SK-N-SH (cell line): Measurements from ENCODE around the gene RFX2. TPM values are rescaled to one million over a fixed set of nuclear protein-coding genes. Genes with fewer than 3 reads are reported as not detected.
A peak's percentile ranks its signal among the peaks of the same experiment; 100 is the strongest.

Experiments used
- CTCF ChIA-PET: fragments of 300-600, 350-600 bp; formaldehyde crosslinking; extraction: SDS; loops from one replicate; lab custom pipeline; 2021; lab: Yijun Ruan, JAX
- POLR2A ChIA-PET: fragments of 350-600 bp; sonication (Branson Sonifier 250); formaldehyde crosslinking; extraction: SDS; loops from one replicate; lab custom pipeline; 2020; ENCODE audit warnings: antibody characterized with exemption, inconsistent platforms; lab: Yijun Ruan, JAX
- DNase-seq: peaks from one replicate; pipeline ENCODE4 v3.0.0; 2012
- H2AFZ ChIP-seq: fragments of 200-600 bp; sonication (generic); 2 replicates; pipeline ENCODE4 v1.8.1; 2016; ENCODE audit warnings: antibody characterized with exemption, mild to moderate bottlenecking, low read depth
- H3F3A ChIP-seq: fragments of 200-600 bp; sonication (generic); replicated peaks from 2 replicates; pipeline ENCODE3; 2016; ENCODE audit warnings: antibody characterized with exemption, mild to moderate bottlenecking; ENCODE audit not compliant: insufficient read depth
- H3K27ac ChIP-seq, 2 experiments: fragments of 200-500 bp in 1 of 2; fragments of 200-600 bp in 1 of 2; sonication (Bioruptor generic) in 1 of 2; sonication (generic), shearing (Covaris generic) in 1 of 2; 2 replicates each; pipeline versions ENCODE4 v1.5.1 to v1.6.1; 2014 to 2016; ENCODE audit warnings: low read depth in 2 of 2, inconsistent platforms in 1 of 2, low read length in 1 of 2, mild to moderate bottlenecking in 1 of 2, mixed read lengths in 1 of 2
- H3K27me3 ChIP-seq: fragments of 200-600 bp; sonication (generic), shearing (Covaris generic); 2 replicates; pipeline ENCODE4 v1.6.1; 2016; ENCODE audit warnings: mixed run types; ENCODE audit not compliant: insufficient read depth
- H3K36me3 ChIP-seq, 2 experiments: fragments of 200-500 bp in 1 of 2; fragments of 200-600 bp in 1 of 2; sonication (Bioruptor generic) in 1 of 2; sonication (generic) in 1 of 2; replicated peaks in 1 of 2; 2 replicates each; pipeline versions ENCODE3 to v1.5.1; 2014 to 2016; ENCODE audit warnings: low read length in 1 of 2, mild to moderate bottlenecking in 1 of 2; ENCODE audit not compliant: insufficient read depth in 2 of 2, control insufficient read depth in 1 of 2
- H3K4me1 ChIP-seq, 2 experiments: fragments of 200-500 bp in 1 of 2; fragments of 200-600 bp in 1 of 2; sonication (Bioruptor generic) in 1 of 2; sonication (generic), shearing (Covaris generic) in 1 of 2; 2 replicates each; pipeline versions ENCODE4 v1.5.1 to v1.6.1; 2014 to 2016; ENCODE audit warnings: low read depth in 1 of 2, low read length in 1 of 2, mixed run types in 1 of 2; ENCODE audit not compliant: insufficient read depth in 2 of 2, control insufficient read depth in 1 of 2
- H3K4me2 ChIP-seq: fragments of 200-600 bp; sonication (generic), shearing (Covaris generic); 2 replicates; pipeline ENCODE4 v1.6.1; 2017; ENCODE audit warnings: mixed run types
- H3K4me3 ChIP-seq, 2 experiments: fragments of 200-500 bp in 1 of 2; fragments of 200-600 bp in 1 of 2; sonication (Bioruptor generic) in 1 of 2; sonication (generic), shearing (Covaris generic) in 1 of 2; 2 replicates each; pipeline versions ENCODE4 v1.5.1 to v1.8.1; 2014 to 2016; ENCODE audit warnings: low read depth in 2 of 2, inconsistent platforms in 1 of 2, low read length in 1 of 2, mild to moderate bottlenecking in 1 of 2, mixed read lengths in 1 of 2, moderate library complexity in 1 of 2
- H3K79me2 ChIP-seq: fragments of 200-600 bp; sonication (generic); 2 replicates; pipeline ENCODE4 v1.8.1; 2017; ENCODE audit warnings: mild to moderate bottlenecking; ENCODE audit not compliant: insufficient read depth
- H3K9ac ChIP-seq: fragments of 200-600 bp; sonication (generic); 2 replicates; pipeline ENCODE4 v1.6.1; 2017; ENCODE audit warnings: mixed run types
- H3K9me2 ChIP-seq: fragments of 200-600 bp; sonication (generic); 2 replicates; pipeline ENCODE4 v1.6.1; 2017; ENCODE audit warnings: mixed run types
- H3K9me3 ChIP-seq: fragments of 200-600 bp; sonication (generic); 2 replicates; pipeline ENCODE4 v1.6.1; 2017; ENCODE audit warnings: mixed run types, mild to moderate bottlenecking, moderate library complexity
- H4K20me1 ChIP-seq: fragments of 200-600 bp; sonication (generic); 2 replicates; pipeline ENCODE4 v1.6.1; 2017; ENCODE audit warnings: mild to moderate bottlenecking, mixed run types; ENCODE audit not compliant: insufficient read depth
- CHD2 ChIP-seq: fragments of 150-350 bp; IDR thresholded peaks from 2 replicates; pipeline ENCODE4 v1.6.1; 2018; ENCODE audit warnings: low read length; ENCODE audit not compliant: partially characterized antibody
- EP300 ChIP-seq, 2 experiments: IDR thresholded peaks; 2 replicates each; pipeline versions ENCODE4 v1.4.0 to v1.6.1; 2012; ENCODE audit warnings: borderline replicate concordance in 1 of 2, low read depth in 1 of 2, low read length in 1 of 2
- FOXJ3 ChIP-seq: sonication (generic); formaldehyde crosslinking; IDR thresholded peaks from 2 replicates; pipeline ENCODE4 v1.5.1; 2020; ENCODE audit warnings: mild to moderate bottlenecking, missing genetic modification reagents
- JUND ChIP-seq: IDR thresholded peaks from 2 replicates; pipeline ENCODE4 v1.4.0; 2012
- MAX ChIP-seq: IDR thresholded peaks from 2 replicates; pipeline ENCODE4 v1.4.0; 2012; ENCODE audit warnings: low read depth
- MEF2A ChIP-seq: IDR thresholded peaks from 2 replicates; pipeline ENCODE4 v1.4.0; 2012; ENCODE audit warnings: low read depth, borderline replicate concordance
- MXI1 ChIP-seq: IDR thresholded peaks from 2 replicates; pipeline ENCODE4 v1.6.1; 2012; ENCODE audit warnings: mild to moderate bottlenecking, low read depth, low read length, improper control_type of control experiment
- NFIC ChIP-seq: IDR thresholded peaks from 2 replicates; pipeline ENCODE4 v1.4.0; 2012; ENCODE audit warnings: borderline replicate concordance
- PBX3 ChIP-seq: IDR thresholded peaks from 2 replicates; pipeline ENCODE4; 2012
- RAD21 ChIP-seq: IDR thresholded peaks from 2 replicates; pipeline ENCODE4 v1.6.1; 2012; ENCODE audit warnings: mild to moderate bottlenecking, low read length
- RCOR1 ChIP-seq: fragments of 150-350 bp; IDR thresholded peaks from 2 replicates; pipeline ENCODE4 v1.6.1; 2017; ENCODE audit warnings: antibody characterized with exemption, low read length
- RFX5 ChIP-seq: IDR thresholded peaks from 2 replicates; pipeline ENCODE4 v1.6.1; 2012; ENCODE audit warnings: mild to moderate bottlenecking, improper control_type of control experiment, low read length
- RXRA ChIP-seq: IDR thresholded peaks from 2 replicates; pipeline ENCODE4 v1.4.0; 2012; ENCODE audit warnings: low read depth, mild to moderate bottlenecking, borderline replicate concordance
- TCF12 ChIP-seq: IDR thresholded peaks from 2 replicates; pipeline ENCODE4 v1.4.0; 2012
- TEAD4 ChIP-seq: IDR thresholded peaks from 2 replicates; pipeline ENCODE4 v1.4.0; 2012; ENCODE audit warnings: mild to moderate bottlenecking, borderline replicate concordance; ENCODE audit not compliant: insufficient read depth
- YY1 ChIP-seq: IDR thresholded peaks from 2 replicates; pipeline ENCODE4 v1.4.0; 2012; ENCODE audit warnings: low read depth, mild to moderate bottlenecking
- WGBS: methylation state at CpG from one replicate; pipeline ENCODE4 v1.1.6; 2017; ENCODE audit warnings: low lambda C conversion rate; 5-methylcytosine and 5-hydroxymethylcytosine counted together
- polyA plus RNA-seq, 3 experiments: library from polyadenylated mRNA; depleted of rRNA; stranded (reverse); fragments of >200 nt; gene quantifications; 2 replicates each; pipeline ENCODE4 v1.2.3, GENCODE V29; 2012

RFX2 gene
- polyA plus RNA-seq, 1 of the 3 experiments (the other 2 are of a cell fraction), result 12.6 TPM

- no peak for DNase-seq
- no peaks in the 10 kb centered on the region for H4K20me1 ChIP-seq
- peak overlapping the region in 1 of 2 experiments; percentile 99; a peak in 2 of 4 replicates for H3K27ac ChIP-seq
- ChIA-PET CTCF (interaction anchor here (0.6 to 4.6 kb wide), 4 partner anchors 15 to 269 kb away, joined by 3 to 25 read pairs (median 3); no protein-coding TSS in a partner anchor), POLR2A (no interaction called here)
- H3K9me2 ChIP-seq, result no peaks in the 10 kb centered on the region
- H3K4me1 ChIP-seq, result peaks cover 37 to 49% of the 10 kb centered on the region in 2 experiments
- WGBS, result 92% methylated on average over 12 of the region's 14 CpGs
- H3K9me3 ChIP-seq, result no peaks in the 10 kb centered on the region
- no peaks in the 10 kb centered on the region for H3K27me3 ChIP-seq
- peak overlapping the region; percentile 9; the same call in 1 of the 2 replicates for H3K4me2 ChIP-seq
- no peak overlapping the region for H3K4me3 ChIP-seq
- H3K9ac ChIP-seq, result 0 out of 2 replicates have a peak overlapping the region, but pooled peaks have one; percentile 32
- peaks cover 65% of the 10 kb centered on the region; the same call in 1 of the 2 replicates for H3K79me2 ChIP-seq
- H2AFZ ChIP-seq, result no peak overlapping the region
- H3F3A ChIP-seq, result peaks cover 48% of the 10 kb centered on the region
- TF ChIP-seq TCF12 (no peak), RAD21 (no peak), EP300 (IDR thresholded peaks at IDR 0.05; ENCODE audit: borderline replicate concordance in 1 of 2, low read depth in 1 of 2, low read length in 1 of 2) (no peak), RCOR1 (no peak), RXRA (no peak), MEF2A (no peak), NFIC (no peak)
- TF ChIP-seq, all 33 proteins: peak for 0
- H3K36me3 ChIP-seq, result no peaks in the 10 kb centered on the region
Observed at GRCh38 chr19:6063576-6064335, 46.5 kb downstream of the RFX2 start.

GRCh38 chr19:6062961-6063575 lies 47.2 kb downstream of the RFX2 start:
- no peaks in the 10 kb centered on the region for H3K9me3 ChIP-seq
- WGBS, result 97% methylated on average over 13 of the region's 17 CpGs
- no peak overlapping the region for H3K4me3 ChIP-seq
- no peaks in the 10 kb centered on the region for H3K9me2 ChIP-seq
- H3K9ac ChIP-seq, result no peak overlapping the region
- no peaks in the 10 kb centered on the region for H3K36me3 ChIP-seq
- no peak overlapping the region for H2AFZ ChIP-seq
- H3K4me2 ChIP-seq, result no peak overlapping the region
- TF ChIP-seq FOXJ3 (CRISPR knock-in tag), result no peak
- TF ChIP-seq TCF12, result no peak
- no peak for TF ChIP-seq YY1
- TF ChIP-seq JUND, result no peak
- TF ChIP-seq RXRA, result no peak
- no peak for TF ChIP-seq MXI1
- no peak for TF ChIP-seq NFIC
- TF ChIP-seq CHD2, result no peak
- TF ChIP-seq RFX5, result no peak
- TF ChIP-seq MAX, result no peak
- TF ChIP-seq PBX3, result no peak
- TF ChIP-seq TEAD4, result no peak
- TF ChIP-seq, all 33 proteins: peak for 0
- Histone ChIP-seq H3K27me3 (no peaks in the 10 kb centered on the region), H3K4me1 (peaks cover 36 to 50% of the 10 kb centered on the region in 2 experiments), H4K20me1 (no peaks in the 10 kb centered on the region), H3K27ac (no peak overlapping the region), H3F3A (peaks cover 52% of the 10 kb centered on the region), H3K79me2 (peaks cover 67% of the 10 kb centered on the region; the same call in 1 of the 2 replicates)
- no peak for DNase-seq
- CTCF ChIA-PET, result interaction anchor here (4.6 kb wide), 1 partner anchor 15 kb away, joined by 25 read pairs; no protein-coding TSS in a partner anchor
- POLR2A ChIA-PET, result no interaction called here
